ENCODE measurements around the gene ARFGAP1.

DNA sequence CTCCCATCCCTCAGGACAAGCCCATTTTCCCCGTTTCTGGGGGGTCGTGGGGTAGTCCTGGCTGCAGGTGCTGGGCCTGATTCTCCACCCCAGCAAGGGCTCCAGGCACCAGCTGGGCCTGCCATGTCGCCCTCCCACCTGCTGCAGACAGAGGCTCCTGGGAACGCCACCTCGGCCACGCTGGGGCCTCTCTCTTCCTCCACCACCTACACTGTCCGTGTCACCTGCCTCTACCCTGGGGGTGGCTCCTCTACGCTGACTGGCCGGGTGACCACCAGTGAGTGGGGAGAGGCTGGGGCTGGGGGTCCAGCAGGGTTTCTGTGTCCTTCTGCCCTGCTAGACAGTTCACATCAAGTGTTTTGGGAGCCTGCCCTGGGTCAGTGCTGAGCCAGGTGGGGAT, 39.7 kb downstream of the ARFGAP1 start:
- TF ChIP-seq, protein P1, sequence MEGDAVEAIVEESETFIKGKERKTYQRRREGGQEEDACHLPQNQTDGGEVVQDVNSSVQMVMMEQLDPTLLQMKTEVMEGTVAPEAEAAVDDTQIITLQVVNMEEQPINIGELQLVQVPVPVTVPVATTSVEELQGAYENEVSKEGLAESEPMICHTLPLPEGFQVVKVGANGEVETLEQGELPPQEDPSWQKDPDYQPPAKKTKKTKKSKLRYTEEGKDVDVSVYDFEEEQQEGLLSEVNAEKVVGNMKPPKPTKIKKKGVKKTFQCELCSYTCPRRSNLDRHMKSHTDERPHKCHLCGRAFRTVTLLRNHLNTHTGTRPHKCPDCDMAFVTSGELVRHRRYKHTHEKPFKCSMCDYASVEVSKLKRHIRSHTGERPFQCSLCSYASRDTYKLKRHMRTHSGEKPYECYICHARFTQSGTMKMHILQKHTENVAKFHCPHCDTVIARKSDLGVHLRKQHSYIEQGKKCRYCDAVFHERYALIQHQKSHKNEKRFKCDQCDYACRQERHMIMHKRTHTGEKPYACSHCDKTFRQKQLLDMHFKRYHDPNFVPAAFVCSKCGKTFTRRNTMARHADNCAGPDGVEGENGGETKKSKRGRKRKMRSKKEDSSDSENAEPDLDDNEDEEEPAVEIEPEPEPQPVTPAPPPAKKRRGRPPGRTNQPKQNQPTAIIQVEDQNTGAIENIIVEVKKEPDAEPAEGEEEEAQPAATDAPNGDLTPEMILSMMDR (IDR thresholded peaks at IDR 0.05) = no peak
- no peak for TF ChIP-seq POLR2A (IDR thresholded peaks at IDR 0.05)

Measured in uterus (tissue), 2 donors.